GM12891 (cell line): Measurements from ENCODE around the gene C1QTNF7.

Source experiments
- POLR2A ChIP-seq: IDR thresholded peaks from 2 replicates; pipeline ENCODE4 v1.6.1; 2011; ENCODE audit warnings: low read depth, low read length, control low read depth
- POLR2AphosphoS5 ChIP-seq: IDR thresholded peaks from 2 replicates; pipeline ENCODE4 v1.6.1; 2011; ENCODE audit warnings: low read depth, low read length, control low read depth
- POU2F2 ChIP-seq: IDR thresholded peaks from 2 replicates; pipeline ENCODE4 v1.6.1; 2011; ENCODE audit warnings: low read depth, mild to moderate bottlenecking, control low read depth, low read length, moderate library complexity
- SPI1 ChIP-seq: IDR thresholded peaks from 2 replicates; pipeline ENCODE4 v1.6.1; 2011; ENCODE audit warnings: low read depth, low read length, control low read depth
- TAF1 ChIP-seq: IDR thresholded peaks from 2 replicates; pipeline ENCODE4 v1.6.1; 2011; ENCODE audit warnings: low read depth, low read length, control low read depth

- TF ChIP-seq TAF1 (no peak), SPI1 (no peak), POLR2AphosphoS5 (no peak), POLR2A (no peak), POU2F2 (no peak)
Observed at GRCh38 chr4:15443371-15444160, 15.7 kb downstream of the C1QTNF7 start.
